Gastroesophageal sphincter (tissue), 3 donors: ENCODE results near the gene ADORA3.

Source experiments
- EP300 ChIP-seq: sonication (generic); formaldehyde crosslinking; IDR thresholded peaks from one replicate; pipeline ENCODE4 v1.6.1; 2017; ENCODE audit warnings: antibody characterized with exemption, mild to moderate bottlenecking
- POLR2A ChIP-seq, 2 donors: fragments of 450-650 bp; IDR thresholded peaks; one replicate each; pipeline ENCODE4 v1.6.1; 2017; ENCODE audit warnings: antibody characterized with exemption in 2 of 2, mild to moderate bottlenecking in 2 of 2, moderate library complexity in 1 of 2
- TF ChIP-seq, protein P1 (sequence below), 4 experiments: fragments of 200-600 bp in 2 of 4; fragments of 450-650 bp in 2 of 4; sonication (generic) in 1 of 4; IDR thresholded peaks; one replicate each; pipeline ENCODE4 v1.5.1; 2017 to 2019; ENCODE audit warnings: antibody characterized with exemption in 4 of 4, mild to moderate bottlenecking in 2 of 4, moderate library complexity in 2 of 4

- TF ChIP-seq, protein P1, sequence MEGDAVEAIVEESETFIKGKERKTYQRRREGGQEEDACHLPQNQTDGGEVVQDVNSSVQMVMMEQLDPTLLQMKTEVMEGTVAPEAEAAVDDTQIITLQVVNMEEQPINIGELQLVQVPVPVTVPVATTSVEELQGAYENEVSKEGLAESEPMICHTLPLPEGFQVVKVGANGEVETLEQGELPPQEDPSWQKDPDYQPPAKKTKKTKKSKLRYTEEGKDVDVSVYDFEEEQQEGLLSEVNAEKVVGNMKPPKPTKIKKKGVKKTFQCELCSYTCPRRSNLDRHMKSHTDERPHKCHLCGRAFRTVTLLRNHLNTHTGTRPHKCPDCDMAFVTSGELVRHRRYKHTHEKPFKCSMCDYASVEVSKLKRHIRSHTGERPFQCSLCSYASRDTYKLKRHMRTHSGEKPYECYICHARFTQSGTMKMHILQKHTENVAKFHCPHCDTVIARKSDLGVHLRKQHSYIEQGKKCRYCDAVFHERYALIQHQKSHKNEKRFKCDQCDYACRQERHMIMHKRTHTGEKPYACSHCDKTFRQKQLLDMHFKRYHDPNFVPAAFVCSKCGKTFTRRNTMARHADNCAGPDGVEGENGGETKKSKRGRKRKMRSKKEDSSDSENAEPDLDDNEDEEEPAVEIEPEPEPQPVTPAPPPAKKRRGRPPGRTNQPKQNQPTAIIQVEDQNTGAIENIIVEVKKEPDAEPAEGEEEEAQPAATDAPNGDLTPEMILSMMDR (IDR thresholded peaks at IDR 0.05) = no peak
- TF ChIP-seq POLR2A (IDR thresholded peaks at IDR 0.05) (no peak), EP300 (no peak)
Observed at GRCh38 chr1:111503585-111504060, at the start of gene ADORA3, which contains the start of gene TMIGD3.
